OCI-LY7 (cell line): Measurements from ENCODE around the gene PHKG2. TPM values are rescaled to one million over a fixed set of nuclear protein-coding genes. Genes with fewer than 3 reads are reported as not detected.

Source experiments
- BruUV-seq: library from RNA; stranded (reverse); fragments of 400-500 nt; replicated peaks from 2 replicates; lab custom pipeline; 2021; lab: Mats Ljungman, UMichigan
- CTCF ChIA-PET: fragments of 300-600 bp; sonication (Branson Sonifier 250); formaldehyde crosslinking; loops from one replicate; lab custom pipeline; 2022; ENCODE audit warnings: antibody characterized with exemption; ENCODE audit not compliant: unreplicated experiment; lab: Charles Lee
- POLR2A ChIA-PET: fragments of 300-600 bp; sonication (Branson Sonifier 250); formaldehyde crosslinking; loops from one replicate; lab custom pipeline; 2022; ENCODE audit warnings: antibody characterized with exemption; lab: Charles Lee
- DNase-seq: peaks from one replicate; pipeline ENCODE4 v3.0.0-alpha.2; 2015; ENCODE audit warnings: low spot score
- H2AFZ ChIP-seq: fragments of 200-600 bp; sonication (generic), shearing (Covaris generic); 2 replicates; pipeline ENCODE4 v1.6.1; 2014; ENCODE audit warnings: mild to moderate bottlenecking, antibody characterized with exemption, low read length, moderate library complexity
- H3K27ac ChIP-seq: fragments of 200-600 bp; sonication (generic); 2 replicates; pipeline ENCODE4 v1.5.1; 2014; ENCODE audit warnings: mixed run types, low read depth, mild to moderate bottlenecking, moderate library complexity, low read length, inconsistent platforms; ENCODE audit not compliant: poor library complexity, severe bottlenecking
- H3K36me3 ChIP-seq: fragments of 200-600 bp; sonication (generic); 2 replicates; pipeline ENCODE4 v1.6.1; 2014; ENCODE audit warnings: mild to moderate bottlenecking, antibody characterized with exemption, low read length, moderate library complexity, mixed read lengths; ENCODE audit not compliant: insufficient read depth
- H3K4me1 ChIP-seq: fragments of 200-600 bp; sonication (generic); 2 replicates; pipeline ENCODE4 v1.5.1; 2014; ENCODE audit warnings: mild to moderate bottlenecking, low read length; ENCODE audit not compliant: insufficient read depth, poor library complexity, severe bottlenecking
- H3K4me2 ChIP-seq: fragments of 200-600 bp; sonication (generic); 2 replicates; pipeline ENCODE4 v1.6.1; 2014; ENCODE audit warnings: mild to moderate bottlenecking, low read length
- H3K4me3 ChIP-seq: fragments of 200-600 bp; sonication (generic); 2 replicates; pipeline ENCODE4 v1.5.1; 2014; ENCODE audit warnings: mild to moderate bottlenecking, low read depth, low read length; ENCODE audit not compliant: poor library complexity, severe bottlenecking
- H3K79me2 ChIP-seq: fragments of 200-600 bp; sonication (generic); 2 replicates; pipeline ENCODE4 v1.6.1; 2016; ENCODE audit warnings: low read depth, mild to moderate bottlenecking, low read length, moderate library complexity, mixed read lengths; ENCODE audit not compliant: insufficient read depth
- H3K9me2 ChIP-seq: fragments of 200-600 bp; sonication (generic); 2 replicates; pipeline ENCODE4 v1.6.1; 2016; ENCODE audit warnings: mild to moderate bottlenecking, low read length, mixed read lengths; ENCODE audit not compliant: insufficient read depth
- H3K9me3 ChIP-seq: fragments of 200-600 bp; sonication (generic); 2 replicates; pipeline ENCODE4 v1.6.1; 2014; ENCODE audit warnings: mild to moderate bottlenecking, mixed run types, low read length, mixed read lengths
- H4K20me1 ChIP-seq: fragments of 200-600 bp; sonication (generic); 2 replicates; pipeline ENCODE4 v1.6.1; 2014; ENCODE audit warnings: mild to moderate bottlenecking, antibody characterized with exemption, low read length, moderate library complexity, mixed read lengths; ENCODE audit not compliant: insufficient read depth
- EZH2phosphoT487 ChIP-seq: fragments of 200-600 bp; sonication (generic); IDR thresholded peaks from 2 replicates; pipeline ENCODE4 v1.6.1; 2018; ENCODE audit warnings: low read depth, borderline replicate concordance, mild to moderate bottlenecking, mixed run types, antibody characterized with exemption, low read length, moderate library complexity, mixed read lengths
- intact Hi-C: fragments of 100-400 bp; cut with micrococcal nuclease; formaldehyde crosslinking; loops from one replicate; pipeline ENCODE4 v1.10.0; 2022; ENCODE audit not compliant: unreplicated experiment
- total RNA-seq, 2 experiments: library from RNA; depleted of rRNA in 1 of 2; stranded (reverse); fragments of >200 nt in 1 of 2; shearing (Covaris generic) in 1 of 2; gene quantifications; 2 replicates each; pipeline ENCODE4 v1.2.3, GENCODE V29; 2014 to 2022
- TF ChIP-seq, protein P1 (sequence below): fragments of 200-600 bp; sonication (generic); conservative IDR thresholded peaks from 2 replicates; pipeline ENCODE4 v1.5.1; 2014; ENCODE audit warnings: mild to moderate bottlenecking, antibody characterized with exemption, low read length, moderate library complexity, mixed read lengths

PHKG2 gene
- total RNA-seq, 2 experiments from 2014 or later: 40.5 to 41.9 TPM

- H3K9me3 ChIP-seq: no peaks in the 10 kb centered on the region
- ChIA-PET CTCF (no interaction called here), POLR2A (interaction anchor here (0.9 kb wide), 1 partner anchor 32 kb away, joined by 3 read pairs; the partner anchor contains the start of gene PHKG2)
- H3K4me2 ChIP-seq: no peak overlapping the region
- H3K79me2 ChIP-seq: no peaks in the 10 kb centered on the region
- no TSS peak for BruUV-seq
- no peak overlapping the region for H3K4me3 ChIP-seq
- H3K36me3 ChIP-seq: 0 out of 2 replicates have a peak, but pooled peaks cover 6% of the 10 kb centered on the region
- intact Hi-C loops: no loop called here
- H3K27ac ChIP-seq: no peak overlapping the region
- no peak for DNase-seq
- H3K4me1 ChIP-seq: no peaks in the 10 kb centered on the region
- H3K9me2 ChIP-seq: no peaks in the 10 kb centered on the region
- H4K20me1 ChIP-seq: no peaks in the 10 kb centered on the region; the same call in 1 of the 2 replicates
- no peak overlapping the region for H2AFZ ChIP-seq
- TF ChIP-seq, protein P1, sequence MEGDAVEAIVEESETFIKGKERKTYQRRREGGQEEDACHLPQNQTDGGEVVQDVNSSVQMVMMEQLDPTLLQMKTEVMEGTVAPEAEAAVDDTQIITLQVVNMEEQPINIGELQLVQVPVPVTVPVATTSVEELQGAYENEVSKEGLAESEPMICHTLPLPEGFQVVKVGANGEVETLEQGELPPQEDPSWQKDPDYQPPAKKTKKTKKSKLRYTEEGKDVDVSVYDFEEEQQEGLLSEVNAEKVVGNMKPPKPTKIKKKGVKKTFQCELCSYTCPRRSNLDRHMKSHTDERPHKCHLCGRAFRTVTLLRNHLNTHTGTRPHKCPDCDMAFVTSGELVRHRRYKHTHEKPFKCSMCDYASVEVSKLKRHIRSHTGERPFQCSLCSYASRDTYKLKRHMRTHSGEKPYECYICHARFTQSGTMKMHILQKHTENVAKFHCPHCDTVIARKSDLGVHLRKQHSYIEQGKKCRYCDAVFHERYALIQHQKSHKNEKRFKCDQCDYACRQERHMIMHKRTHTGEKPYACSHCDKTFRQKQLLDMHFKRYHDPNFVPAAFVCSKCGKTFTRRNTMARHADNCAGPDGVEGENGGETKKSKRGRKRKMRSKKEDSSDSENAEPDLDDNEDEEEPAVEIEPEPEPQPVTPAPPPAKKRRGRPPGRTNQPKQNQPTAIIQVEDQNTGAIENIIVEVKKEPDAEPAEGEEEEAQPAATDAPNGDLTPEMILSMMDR: no peak
- TF ChIP-seq EZH2phosphoT487: no peak
Measured at GRCh38 chr16:30780021-30780420, 31.8 kb downstream of the PHKG2 start.

DNA sequence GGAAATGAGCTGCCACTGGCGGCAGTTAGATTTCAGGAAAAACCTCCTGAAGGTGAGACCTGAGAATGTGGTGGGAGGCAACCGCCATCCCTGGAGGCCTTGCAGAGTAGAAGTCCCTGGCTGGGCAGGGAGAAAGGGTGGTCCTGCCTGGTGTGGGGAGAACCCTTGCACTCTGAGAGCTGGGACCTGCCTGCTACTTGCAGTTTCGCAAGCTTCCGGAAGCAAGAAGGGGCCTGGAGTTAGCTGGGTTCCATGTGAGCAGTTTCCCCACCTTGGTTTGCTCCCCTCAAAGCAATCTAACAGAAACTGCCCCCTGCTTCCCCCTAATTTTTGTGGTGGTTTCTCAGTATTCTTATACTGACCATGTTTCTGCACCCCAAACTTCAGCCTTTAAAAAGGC is 32.3 kb downstream of the PHKG2 start:
- Histone ChIP-seq H3K9me2 (no peaks in the 10 kb centered on the region), H3K36me3 (0 out of 2 replicates have a peak, but pooled peaks cover 3% of the 10 kb centered on the region), H3K9me3 (no peaks in the 10 kb centered on the region), H3K27ac (no peak overlapping the region), H2AFZ (no peak overlapping the region), H3K4me2 (no peak overlapping the region), H3K79me2 (no peaks in the 10 kb centered on the region), H3K4me3 (no peak overlapping the region), H3K4me1 (no peaks in the 10 kb centered on the region), H4K20me1 (no peaks in the 10 kb centered on the region; the same call in 1 of the 2 replicates)
- TF ChIP-seq, protein P1: no peak
- no peak for TF ChIP-seq EZH2phosphoT487
- CTCF ChIA-PET: no interaction called here
- BruUV-seq: no TSS peak
- DNase-seq: no peak
- POLR2A ChIA-PET: interaction anchor here (0.9 kb wide), 1 partner anchor 33 kb away, joined by 3 read pairs; the partner anchor contains the start of gene PHKG2
- intact Hi-C loops: no loop called here

DNA sequence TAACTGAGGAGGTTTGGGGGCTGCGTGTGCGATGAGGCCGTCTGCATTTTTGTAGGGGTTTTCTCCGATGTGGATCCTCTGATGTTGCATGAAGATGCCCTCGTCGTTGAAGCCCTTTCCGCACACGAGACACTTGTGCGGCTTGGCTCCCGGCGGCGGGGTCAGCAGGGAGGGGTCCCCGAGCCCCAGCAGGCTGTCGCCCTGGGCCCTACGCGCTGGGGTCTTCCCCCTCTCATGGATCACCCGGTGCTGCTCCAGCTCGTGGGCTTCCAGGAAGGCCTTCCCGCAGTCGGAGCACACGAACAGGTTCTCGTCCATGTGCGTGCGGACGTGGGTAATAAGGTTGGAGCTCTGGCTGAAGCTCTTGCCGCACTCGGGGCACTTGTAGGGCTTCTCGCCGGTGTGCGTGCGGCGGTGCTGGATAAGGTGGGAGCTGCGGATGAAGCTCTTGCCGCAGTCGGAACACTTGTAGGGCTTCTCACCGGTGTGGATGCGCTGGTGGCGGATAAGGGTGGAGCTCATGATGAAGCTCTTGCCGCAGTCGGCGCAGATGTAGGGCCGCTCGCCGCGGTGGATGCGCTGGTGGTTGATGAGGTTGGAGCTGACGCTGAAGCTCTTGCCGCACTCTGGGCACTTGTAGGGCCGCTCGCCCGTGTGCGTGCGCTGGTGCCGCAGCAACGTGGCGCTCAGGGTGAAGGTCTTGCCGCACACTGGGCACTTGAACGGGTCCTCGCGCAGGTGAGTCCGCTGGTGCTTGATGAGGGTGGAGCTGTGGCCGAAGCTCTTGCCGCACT is 34.5 kb downstream of the PHKG2 start:
- no peaks in the 10 kb centered on the region for H3K9me3 ChIP-seq
- intact Hi-C loops: no loop called here
- H3K36me3 ChIP-seq: no peaks in the 10 kb centered on the region
- no peaks in the 10 kb centered on the region; the same call in 1 of the 2 replicates for H4K20me1 ChIP-seq
- no peak overlapping the region for H3K4me3 ChIP-seq
- no peaks in the 10 kb centered on the region for H3K79me2 ChIP-seq
- no peak overlapping the region for H3K27ac ChIP-seq
- no peak for DNase-seq
- H3K4me2 ChIP-seq: no peak overlapping the region
- TF ChIP-seq, protein P1: no peak
- TF ChIP-seq EZH2phosphoT487: no peak
- CTCF ChIA-PET: no interaction called here
- no peaks in the 10 kb centered on the region for H3K9me2 ChIP-seq
- no peak overlapping the region for H2AFZ ChIP-seq
- H3K4me1 ChIP-seq: peaks cover 10% of the 10 kb centered on the region
- POLR2A ChIA-PET: interaction anchor here (1.9 kb wide), 1 partner anchor 10 kb away, joined by 4 read pairs; no protein-coding TSS in a partner anchor
- BruUV-seq: no TSS peak
